Measurements from ENCODE around the gene CASP10. TPM values are rescaled to one million over a fixed set of nuclear protein-coding genes. Genes with fewer than 3 reads are reported as not detected.

The CASP10 gene
- total and polyA plus RNA-seq, 2 of the 13 experiments (the other 11 are each of a cell fraction or from before 2014, with no cell fraction given), result 22.2 to 23.8 TPM

GRCh38 chr2:201257956-201258665 lies 75.2 kb downstream of the CASP10 start (continued):
- no peak for TF ChIP-seq CHD2 (IDR thresholded peaks at IDR 0.05; ENCODE audit: low read depth, low read length)
- TF ChIP-seq ZSCAN29 (CRISPR knock-in tag; conservative IDR thresholded peaks at IDR 0.05), result peak; percentile 45; the same call in 1 of the 2 replicates
- no peak for TF ChIP-seq ZBTB33 (CRISPR knock-in tag; IDR thresholded peaks at IDR 0.05)
- TF ChIP-seq ZNF296 (CRISPR knock-in tag; conservative IDR thresholded peaks at IDR 0.05), result no peak
- 0 out of 2 replicates have a peak, but pooled peaks have one; percentile 14 for TF ChIP-seq MIER2 (CRISPR knock-in tag; IDR thresholded peaks at IDR 0.05)
- TF ChIP-seq PBX3 (CRISPR knock-in tag; IDR thresholded peaks at IDR 0.05; ENCODE audit: borderline replicate concordance), result no peak
- no peak for TF ChIP-seq NFE2 (CRISPR knock-in tag; IDR thresholded peaks at IDR 0.05)
- no peak for TF ChIP-seq MLLT10 (CRISPR knock-in tag; IDR thresholded peaks at IDR 0.05)
- no peak for TF ChIP-seq ZEB1 (IDR thresholded peaks at IDR 0.05; ENCODE audit: insufficient replicate concordance, low read depth)
- TF ChIP-seq SUZ12 (IDR thresholded peaks at IDR 0.05; ENCODE audit: low read depth, low read length), result no peak
- no peak for TF ChIP-seq ZNF570 (CRISPR knock-in tag; IDR thresholded peaks at IDR 0.05; ENCODE audit: borderline replicate concordance)
- TF ChIP-seq PHF20 (CRISPR knock-in tag; IDR thresholded peaks at IDR 0.05), result no peak
- TF ChIP-seq ZNF430 (CRISPR knock-in tag; IDR thresholded peaks at IDR 0.05), result peak; percentile 52; the same call in 1 of the 2 replicates
- no peak for TF ChIP-seq HNF4A (CRISPR knock-in tag; IDR thresholded peaks at IDR 0.05)
- TF ChIP-seq SNAI1 (CRISPR knock-in tag; IDR thresholded peaks at IDR 0.05; ENCODE audit: borderline replicate concordance), result no peak
- no peak for TF ChIP-seq TCF7 (IDR thresholded peaks at IDR 0.05; ENCODE audit: low read depth)
- TF ChIP-seq SALL2 (CRISPR knock-in tag; IDR thresholded peaks at IDR 0.05), result no peak
- no peak for TF ChIP-seq ONECUT2 (CRISPR knock-in tag; IDR thresholded peaks at IDR 0.05)
- TF ChIP-seq ZBTB44 (CRISPR knock-in tag; IDR thresholded peaks at IDR 0.05), result no peak
- TF ChIP-seq NFIC (IDR thresholded peaks at IDR 0.05; ENCODE audit: low read length), result 0 out of 2 replicates have a peak, but pooled peaks have one; percentile 39
- TF ChIP-seq SRF (IDR thresholded peaks at IDR 0.05; ENCODE audit: low read depth, low read length), result no peak
- peak; percentile 69 for TF ChIP-seq U2AF1 (optimal IDR thresholded peaks at IDR 0.05; ENCODE audit: low read depth, low read length)
- no peak for TF ChIP-seq ZNF44 (CRISPR knock-in tag; IDR thresholded peaks at IDR 0.05)
- no peak for TF ChIP-seq ZNF230 (CRISPR knock-in tag; IDR thresholded peaks at IDR 0.05)

All from HepG2 (cell line).